Trophoblast cell (in vitro differentiated cells and primary cell): Measurements from ENCODE around the gene FAM131C.
A peak's percentile ranks its signal among the peaks of the same experiment; 100 is the strongest.
"Not testable (repeated sequence)": the region's sequence is repeated elsewhere in the genome, so short reads cannot be mapped to it uniquely, and the experiment has no call there.

Experiments used
- DNase-seq, 2 donors: peaks; one replicate each; pipeline ENCODE4 v3.0.0-alpha.2; 2016
- H2AFZ ChIP-seq: 2 replicates; pipeline ENCODE4 v1.6.1; 2013; ENCODE audit warnings: low read length, moderate library complexity, mild to moderate bottlenecking; ENCODE audit not compliant: insufficient read depth, poor library complexity
- H2AK5ac ChIP-seq: 2 replicates; pipeline ENCODE4 v1.6.1; 2013; ENCODE audit warnings: mild to moderate bottlenecking, low read length
- H2BK120ac ChIP-seq: 2 replicates; pipeline ENCODE4 v1.6.1; 2013; ENCODE audit warnings: low read length, mild to moderate bottlenecking, moderate library complexity; ENCODE audit not compliant: insufficient read depth, poor library complexity
- H2BK12ac ChIP-seq: 2 replicates; pipeline ENCODE4 v1.6.1; 2013; ENCODE audit warnings: mild to moderate bottlenecking, low read length, moderate library complexity
- H2BK5ac ChIP-seq: 2 replicates; pipeline ENCODE4 v1.6.1; 2013; ENCODE audit warnings: low read length, low read depth, moderate library complexity, mild to moderate bottlenecking; ENCODE audit not compliant: poor library complexity
- H3K14ac ChIP-seq: 2 replicates; pipeline ENCODE4 v1.6.1; 2013; ENCODE audit warnings: mild to moderate bottlenecking, low read length
- H3K18ac ChIP-seq: 2 replicates; pipeline ENCODE4 v1.6.1; 2013; ENCODE audit warnings: mild to moderate bottlenecking, low read length
- H3K23ac ChIP-seq: 2 replicates; pipeline ENCODE4 v1.6.1; 2013; ENCODE audit warnings: low read length
- H3K27ac ChIP-seq: 2 replicates; pipeline ENCODE4 v1.5.1; 2013; ENCODE audit warnings: low read depth, mild to moderate bottlenecking, inconsistent platforms, low read length, moderate library complexity
- H3K27me3 ChIP-seq: 2 replicates; pipeline ENCODE4 v1.6.1; 2013; ENCODE audit warnings: inconsistent platforms, mild to moderate bottlenecking, low read length, moderate library complexity; ENCODE audit not compliant: insufficient read depth
- H3K36me3 ChIP-seq, 2 experiments: 1 replicate in 1 of 2; 2 replicates in 1 of 2; pipeline ENCODE4 v1.6.1; 2013; ENCODE audit warnings: low read length in 2 of 2, mild to moderate bottlenecking in 2 of 2, moderate library complexity in 1 of 2; ENCODE audit not compliant: insufficient read depth in 2 of 2, control insufficient read depth in 1 of 2
- H3K4ac ChIP-seq: 2 replicates; pipeline ENCODE4 v1.6.1; 2013; ENCODE audit warnings: low read depth, mild to moderate bottlenecking, low read length, moderate library complexity
- H3K4me1 ChIP-seq, 2 experiments: 1 replicate in 1 of 2; 2 replicates in 1 of 2; pipeline ENCODE4 v1.6.1; 2013; ENCODE audit warnings: low read length in 2 of 2, mild to moderate bottlenecking in 2 of 2, moderate library complexity in 1 of 2; ENCODE audit not compliant: insufficient read depth in 2 of 2, control insufficient read depth in 1 of 2
- H3K4me2 ChIP-seq: 2 replicates; pipeline ENCODE4 v1.6.1; 2013; ENCODE audit warnings: inconsistent platforms, mild to moderate bottlenecking, low read length, moderate library complexity
- H3K4me3 ChIP-seq: 2 replicates; pipeline ENCODE4 v1.5.1; 2013; ENCODE audit warnings: mild to moderate bottlenecking, low read depth, low read length, inconsistent platforms
- H3K79me1 ChIP-seq: one replicate; pipeline ENCODE4 v1.6.1; 2013; ENCODE audit warnings: low read length
- H3K79me2 ChIP-seq: 2 replicates; pipeline ENCODE4 v1.6.1; 2013; ENCODE audit warnings: low read length, mild to moderate bottlenecking; ENCODE audit not compliant: control insufficient read depth, insufficient read depth, poor library complexity
- H3K9ac ChIP-seq: 2 replicates; pipeline ENCODE4 v1.6.1; 2013; ENCODE audit warnings: mild to moderate bottlenecking, low read length
- H3K9me3 ChIP-seq: 2 replicates; pipeline ENCODE4 v1.6.1; 2013; ENCODE audit warnings: low read depth, mild to moderate bottlenecking, control low read depth, inconsistent platforms, low read length; ENCODE audit not compliant: insufficient read depth
- H4K12ac ChIP-seq: 2 replicates; pipeline ENCODE4 v1.6.1; 2013; ENCODE audit warnings: low read depth, mild to moderate bottlenecking, low read length, moderate library complexity
- H4K8ac ChIP-seq: 2 replicates; pipeline ENCODE4 v1.6.1; 2013; ENCODE audit warnings: low read depth, mild to moderate bottlenecking, low read length, moderate library complexity
- H4K91ac ChIP-seq: one replicate; pipeline ENCODE4 v1.6.1; 2013; ENCODE audit warnings: low read depth, mild to moderate bottlenecking, low read length, moderate library complexity
- WGBS: extraction: QIAGEN DNeasy Blood & Tissue Kit; methylation state at CpG from one replicate; pipeline ENCODE4 v1.1.7; 2013; ENCODE audit warnings: missing lambda C conversion rate; ENCODE audit not compliant: insufficient read length, insufficient coverage; ENCODE audit errors: extremely low coverage; 5-methylcytosine and 5-hydroxymethylcytosine counted together

Gene FAM131C

GRCh38 chr1:16107039-16107438, 33.6 kb upstream of the FAM131C start:
- no CpG with 5 or more reads among the region's 5 CpGs for WGBS
- not testable (repeated sequence) for H4K8ac ChIP-seq, H3K4me2 ChIP-seq

DNA sequence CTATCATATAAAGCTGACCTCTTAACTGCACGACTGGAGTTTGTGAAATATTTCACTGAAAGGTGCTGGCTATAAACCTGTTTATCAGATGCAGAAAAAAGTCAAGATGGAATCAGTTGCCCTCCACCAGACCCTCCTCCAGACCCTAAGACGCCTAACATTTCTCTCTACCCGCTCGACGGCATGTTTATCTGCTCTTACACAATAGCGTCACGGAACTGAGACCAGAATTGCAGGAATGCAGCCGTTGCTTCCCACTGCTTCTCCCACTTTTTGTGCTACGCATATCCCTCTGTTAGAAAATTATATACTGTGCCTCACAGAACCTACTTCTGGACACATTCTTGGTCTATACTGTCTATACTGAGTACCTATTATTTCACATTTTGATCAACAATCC, 28.2 kb upstream of the FAM131C start:
- H3K79me2 ChIP-seq: peaks cover 2% of the 10 kb centered on the region
- WGBS: no CpG with 5 or more reads among the region's 9 CpGs

More at GRCh38 chr1:16107039-16107438, 33.6 kb upstream of the FAM131C start:
- not testable (repeated sequence) for H3K4ac ChIP-seq, H3K79me1 ChIP-seq, H3K4me3 ChIP-seq, H3K23ac ChIP-seq, H4K12ac ChIP-seq, H2AK5ac ChIP-seq, H4K91ac ChIP-seq, H3K27me3 ChIP-seq, H3K79me2 ChIP-seq, H3K18ac ChIP-seq, H2BK5ac ChIP-seq, H3K4me1 ChIP-seq, DNase-seq, H3K36me3 ChIP-seq, H3K9ac ChIP-seq, H3K27ac ChIP-seq, H3K14ac ChIP-seq, H2BK120ac ChIP-seq, H2AFZ ChIP-seq, H2BK12ac ChIP-seq
- peaks cover 11% of the 10 kb centered on the region for H3K9me3 ChIP-seq

GRCh38 chr1:16099412-16099811, 26.0 kb upstream of the FAM131C start:
- Histone ChIP-seq H2AK5ac (no peak overlapping the region), H3K79me2 (peaks cover 2% of the 10 kb centered on the region), H4K91ac (no peak overlapping the region), H3K9me3 (peaks cover 7% of the 10 kb centered on the region), H3K4me2 (no peak overlapping the region), H4K12ac (no peak overlapping the region), H3K4me1 (peaks cover 2 to 5% of the 10 kb centered on the region in 2 experiments), H3K9ac (no peak overlapping the region), H3K27me3 (no peaks in the 10 kb centered on the region), H3K14ac (no peak overlapping the region), H4K8ac (no peak overlapping the region), H3K4ac (no peak overlapping the region), H3K4me3 (no peak overlapping the region), H2BK12ac (no peak overlapping the region), H3K36me3 (no peaks in the 10 kb centered on the region), H3K79me1 (peaks cover 3% of the 10 kb centered on the region), H3K27ac (no peak overlapping the region), H2AFZ (no peak overlapping the region), H3K23ac (no peak overlapping the region), H2BK120ac (no peak overlapping the region), H3K18ac (no peak overlapping the region), H2BK5ac (no peak overlapping the region)
- no peak for DNase-seq
- WGBS: no CpG with 5 or more reads among the region's 1 CpG

More for the DNA sequence above, 28.2 kb upstream of the FAM131C start:
- H3K4me1 ChIP-seq: peaks cover 2 to 5% of the 10 kb centered on the region in 2 experiments
- H3K23ac ChIP-seq: no peak overlapping the region
- H3K9me3 ChIP-seq: peaks cover 4% of the 10 kb centered on the region
- H3K79me1 ChIP-seq: peaks cover 3% of the 10 kb centered on the region
- H4K8ac ChIP-seq: no peak overlapping the region
- no peak overlapping the region for H3K14ac ChIP-seq
- H2BK120ac ChIP-seq: no peak overlapping the region
- H2BK12ac ChIP-seq: no peak overlapping the region
- H3K4me3 ChIP-seq: no peak overlapping the region
- no peak overlapping the region for H3K4me2 ChIP-seq
- no peak overlapping the region for H3K9ac ChIP-seq
- H4K12ac ChIP-seq: no peak overlapping the region
- H2BK5ac ChIP-seq: no peak overlapping the region
- no peak overlapping the region for H4K91ac ChIP-seq
- no peaks in the 10 kb centered on the region for H3K36me3 ChIP-seq
- no peak overlapping the region for H2AFZ ChIP-seq
- no peaks in the 10 kb centered on the region for H3K27me3 ChIP-seq
- H3K4ac ChIP-seq: no peak overlapping the region
- DNase-seq: peak; percentile 19 to 87
- no peak overlapping the region for H3K27ac ChIP-seq
- H2AK5ac ChIP-seq: no peak overlapping the region
- no peak overlapping the region for H3K18ac ChIP-seq

DNA sequence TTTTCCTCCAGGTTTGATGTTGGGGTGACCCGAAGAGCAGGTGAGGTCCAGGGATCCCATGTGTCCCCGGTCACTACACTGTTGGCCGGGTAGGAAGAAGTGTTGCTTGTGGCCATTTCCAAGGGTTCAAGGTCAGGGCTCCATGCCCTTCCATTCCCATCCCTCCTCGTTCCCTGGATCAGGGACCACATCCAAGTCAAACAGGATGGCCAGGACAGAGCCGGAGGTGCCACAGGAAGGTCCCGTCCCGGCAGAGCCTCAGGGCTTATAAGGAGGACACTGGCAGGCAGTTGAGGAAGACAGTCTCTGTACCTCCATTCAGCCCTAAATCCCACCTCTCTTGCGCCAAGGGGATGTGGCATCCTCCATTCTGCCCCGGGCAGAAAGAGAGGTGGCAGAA, 22.0 kb upstream of the FAM131C start:
- no peak overlapping the region for H2BK12ac ChIP-seq
- H3K4me3 ChIP-seq: no peak overlapping the region
- H3K36me3 ChIP-seq: no peaks in the 10 kb centered on the region
- H3K27ac ChIP-seq: no peak overlapping the region
- H3K79me1 ChIP-seq: no peaks in the 10 kb centered on the region
- H4K91ac ChIP-seq: no peak overlapping the region
- no peak overlapping the region for H2BK120ac ChIP-seq
- peaks cover 0 to 6% of the 10 kb centered on the region in 2 experiments for H3K4me1 ChIP-seq
- H3K4ac ChIP-seq: no peak overlapping the region
- no peak overlapping the region for H4K8ac ChIP-seq
- H3K9ac ChIP-seq: no peak overlapping the region
- H3K18ac ChIP-seq: no peak overlapping the region
- H3K23ac ChIP-seq: no peak overlapping the region
- no peak overlapping the region for H2BK5ac ChIP-seq
- no peak overlapping the region for H3K4me2 ChIP-seq
- H2AFZ ChIP-seq: no peak overlapping the region
- H3K9me3 ChIP-seq: peaks cover 3% of the 10 kb centered on the region
- no peak overlapping the region for H4K12ac ChIP-seq
- WGBS: no CpG with 5 or more reads among the region's 9 CpGs
- peaks cover 2% of the 10 kb centered on the region for H3K79me2 ChIP-seq
- DNase-seq: no peak
- no peaks in the 10 kb centered on the region for H3K27me3 ChIP-seq
- H2AK5ac ChIP-seq: no peak overlapping the region
- H3K14ac ChIP-seq: no peak overlapping the region
